K562 (cell line): ENCODE results near the gene DEGS2. TPM values are rescaled to one million over a fixed set of nuclear protein-coding genes. Genes with fewer than 3 reads are reported as not detected.

Source experiments
- CBX5 ChIP-seq: IDR thresholded peaks from 2 replicates; pipeline ENCODE4 v1.6.1; 2014; ENCODE audit warnings: low read depth, borderline replicate concordance
- ETS2 ChIP-seq: IDR thresholded peaks from 2 replicates; pipeline ENCODE4 v1.6.1; 2016; ENCODE audit warnings: borderline replicate concordance, missing genetic modification characterization, mild to moderate bottlenecking, moderate library complexity, missing compliant biosample characterization; ENCODE audit not compliant: poor library complexity, severe bottlenecking
- FOXA1 ChIP-seq: fragments of 450-650 bp; IDR thresholded peaks from 2 replicates; pipeline ENCODE4 v1.6.1; 2016; ENCODE audit warnings: mild to moderate bottlenecking, borderline replicate concordance
- FOXK2 ChIP-seq, 2 experiments: fragments of 450-650 bp; IDR thresholded peaks in 1 of 2; conservative IDR thresholded peaks in 1 of 2; 2 replicates each; pipeline ENCODE4 v1.6.1; 2016; ENCODE audit warnings: low read depth in 2 of 2, mild to moderate bottlenecking in 1 of 2
- GTF2A2 ChIP-seq: IDR thresholded peaks from 2 replicates; pipeline ENCODE4 v1.6.1; 2016; ENCODE audit warnings: mild to moderate bottlenecking, missing genetic modification characterization, missing compliant biosample characterization
- JUN ChIP-seq, 2 experiments: sonication (generic) in 1 of 2; formaldehyde crosslinking in 1 of 2; IDR thresholded peaks; 2 replicates each; pipeline versions ENCODE4 v1.6.1 to v1.8.0; 2012 to 2022; ENCODE audit warnings: borderline replicate concordance in 2 of 2, mild to moderate bottlenecking in 2 of 2, improper control_type of control experiment in 1 of 2, low read depth in 1 of 2, low read length in 1 of 2, missing genetic modification reagents in 1 of 2
- RUNX1 ChIP-seq: sonication (generic); IDR thresholded peaks from 2 replicates; pipeline ENCODE4 v1.6.1; 2016; ENCODE audit warnings: antibody characterized with exemption, low read depth
- SMAD3 ChIP-seq: fragments of 450-650 bp; formaldehyde crosslinking; conservative IDR thresholded peaks from 2 replicates; pipeline ENCODE4 v1.4.0; 2020; ENCODE audit warnings: mild to moderate bottlenecking
- SMARCE1 ChIP-seq: fragments of 450-650 bp; IDR thresholded peaks from 2 replicates; pipeline ENCODE4 v1.7.1; 2016; ENCODE audit warnings: mild to moderate bottlenecking
- TRIM28 ChIP-seq: fragments of 450-650 bp; IDR thresholded peaks from 2 replicates; pipeline ENCODE4 v1.6.1; 2017
- ZNF134 ChIP-seq: fragments of 250-450 bp; sonication (Bioruptor Pico); conservative IDR thresholded peaks from 2 replicates; pipeline ENCODE4 v1.4.0; 2020
- ZNF589 ChIP-seq: fragments of 200-800 bp; sonication (Bioruptor generic); IDR thresholded peaks from 2 replicates; pipeline ENCODE4 v1.6.1; 2016; ENCODE audit warnings: low read depth, missing genetic modification characterization, missing compliant biosample characterization
- polyA plus RNA-seq, 8 experiments: library from polyadenylated mRNA; depleted of rRNA in 4 of 8; stranded (reverse) in 5 of 8; unstranded in 3 of 8; fragments of >200 nt; fragmentation: Nextera tagmentation in 2 of 8; fragmentation: Illumina TruSeq in 1 of 8; extraction: Ambion mirVana in 2 of 8; extraction: Trizol in 1 of 8; gene quantifications; 2 replicates each; pipeline versions ENCODE4 v1.2.1 to v1.2.3, GENCODE V29; 2011 to 2014; ENCODE audit warnings: inconsistent platforms in 1 of 8, missing spikeins in 1 of 8
- total RNA-seq, 7 experiments: library from RNA; depleted of rRNA in 6 of 7; stranded (reverse); fragments of >200 nt in 6 of 7; fragmentation: Illumina TruSeq in 2 of 7; extraction: Trizol in 2 of 7; gene quantifications; 2 replicates each; pipeline versions ENCODE4 v1.2.1 to v1.2.3, GENCODE V29; 2011 to 2021; ENCODE audit warnings: low replicate concordance in 1 of 7
- TF ChIP-seq, protein P1 (sequence below): sonication (generic); formaldehyde crosslinking; IDR thresholded peaks from 2 replicates; pipeline ENCODE4 v1.8.1; 2023; ENCODE audit warnings: mild to moderate bottlenecking, missing genetic modification reagents
- TF ChIP-seq, protein P2 (sequence below): sonication (generic); formaldehyde crosslinking; IDR thresholded peaks from 2 replicates; pipeline ENCODE4 v1.8.0; 2022; ENCODE audit warnings: mild to moderate bottlenecking, missing genetic modification reagents
- TF ChIP-seq, protein P3 (sequence below): fragments of 450-650 bp; IDR thresholded peaks from 2 replicates; pipeline ENCODE4 v1.6.1; 2016; ENCODE audit warnings: mild to moderate bottlenecking

The DEGS2 gene
- total and polyA plus RNA-seq, 9 of the 15 experiments (the other 6 are each of a cell fraction or from before 2014, with no cell fraction given), result 0.22 to 2.9 (median 0.70) TPM

DNA sequence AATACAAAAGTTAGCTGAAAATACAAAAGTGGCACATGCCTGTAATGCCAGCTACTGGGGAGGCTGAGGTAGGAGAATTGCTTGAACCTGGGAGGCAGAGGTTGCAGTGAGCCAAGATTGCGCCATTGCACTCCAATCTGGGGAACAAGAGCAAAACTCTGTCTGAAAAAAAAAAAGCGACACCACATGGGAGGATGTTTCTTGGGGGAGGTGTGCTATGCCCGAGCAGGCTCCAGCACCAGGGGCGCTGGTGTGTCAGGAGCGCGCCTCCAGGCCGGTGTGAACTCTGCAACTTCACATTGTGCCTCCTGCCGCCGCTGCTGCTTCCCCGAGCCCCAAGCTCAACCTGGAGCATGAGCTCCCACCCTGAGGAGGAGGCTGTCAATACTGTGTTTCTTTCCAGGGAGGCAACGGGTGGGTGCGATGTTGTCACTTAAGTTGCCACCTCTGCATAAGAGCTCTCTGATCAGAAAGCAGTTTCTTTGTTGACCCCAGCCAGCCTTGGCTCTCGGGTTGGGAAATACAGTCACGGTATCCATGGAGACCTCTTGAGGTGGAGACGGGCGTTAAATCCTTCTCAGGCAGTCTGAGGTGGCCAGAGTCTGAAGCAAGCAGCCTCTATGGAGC is 18.9 kb downstream of the DEGS2 start (continued):
- TF ChIP-seq, protein P1, sequence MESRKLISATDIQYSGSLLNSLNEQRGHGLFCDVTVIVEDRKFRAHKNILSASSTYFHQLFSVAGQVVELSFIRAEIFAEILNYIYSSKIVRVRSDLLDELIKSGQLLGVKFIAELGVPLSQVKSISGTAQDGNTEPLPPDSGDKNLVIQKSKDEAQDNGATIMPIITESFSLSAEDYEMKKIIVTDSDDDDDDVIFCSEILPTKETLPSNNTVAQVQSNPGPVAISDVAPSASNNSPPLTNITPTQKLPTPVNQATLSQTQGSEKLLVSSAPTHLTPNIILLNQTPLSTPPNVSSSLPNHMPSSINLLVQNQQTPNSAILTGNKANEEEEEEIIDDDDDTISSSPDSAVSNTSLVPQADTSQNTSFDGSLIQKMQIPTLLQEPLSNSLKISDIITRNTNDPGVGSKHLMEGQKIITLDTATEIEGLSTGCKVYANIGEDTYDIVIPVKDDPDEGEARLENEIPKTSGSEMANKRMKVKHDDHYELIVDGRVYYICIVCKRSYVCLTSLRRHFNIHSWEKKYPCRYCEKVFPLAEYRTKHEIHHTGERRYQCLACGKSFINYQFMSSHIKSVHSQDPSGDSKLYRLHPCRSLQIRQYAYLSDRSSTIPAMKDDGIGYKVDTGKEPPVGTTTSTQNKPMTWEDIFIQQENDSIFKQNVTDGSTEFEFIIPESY (CRISPR knock-in tag), result no peak
- TF ChIP-seq, protein P2, sequence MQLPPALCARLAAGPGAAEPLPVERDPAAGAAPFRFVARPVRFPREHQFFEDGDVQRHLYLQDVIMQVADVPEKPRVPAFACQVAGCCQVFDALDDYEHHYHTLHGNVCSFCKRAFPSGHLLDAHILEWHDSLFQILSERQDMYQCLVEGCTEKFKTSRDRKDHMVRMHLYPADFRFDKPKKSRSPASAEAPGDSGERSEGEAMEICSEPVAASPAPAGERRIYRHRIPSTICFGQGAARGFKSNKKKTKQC (CRISPR knock-in tag), result no peak
- TF ChIP-seq TRIM28 (peak; percentile 23; the same call in 1 of the 2 replicates), JUN (IDR thresholded peaks at IDR 0.05; ENCODE audit: borderline replicate concordance, low read depth, low read length) (0 out of 2 replicates have a peak, but pooled peaks have one; percentile 29), JUN (CRISPR knock-in tag; IDR thresholded peaks at IDR 0.05; ENCODE audit: borderline replicate concordance) (no peak), ZNF589 (CRISPR knock-in tag) (no peak), SMARCE1 (no peak), FOXA1 (no peak), ZNF134 (CRISPR knock-in tag) (no peak), FOXK2 (conservative IDR thresholded peaks at IDR 0.05 in 1 of 2, IDR thresholded peaks at IDR 0.05 in 1 of 2; ENCODE audit: low read depth in 2 of 2) (peak in 1 of 2 experiments; percentile 59; a peak in 2 of 4 replicates), GTF2A2 (tag) (no peak), ETS2 (tag) (no peak), SMAD3 (CRISPR knock-in tag) (no peak), CBX5 (no peak), RUNX1 (no peak)
- TF ChIP-seq, protein P3, sequence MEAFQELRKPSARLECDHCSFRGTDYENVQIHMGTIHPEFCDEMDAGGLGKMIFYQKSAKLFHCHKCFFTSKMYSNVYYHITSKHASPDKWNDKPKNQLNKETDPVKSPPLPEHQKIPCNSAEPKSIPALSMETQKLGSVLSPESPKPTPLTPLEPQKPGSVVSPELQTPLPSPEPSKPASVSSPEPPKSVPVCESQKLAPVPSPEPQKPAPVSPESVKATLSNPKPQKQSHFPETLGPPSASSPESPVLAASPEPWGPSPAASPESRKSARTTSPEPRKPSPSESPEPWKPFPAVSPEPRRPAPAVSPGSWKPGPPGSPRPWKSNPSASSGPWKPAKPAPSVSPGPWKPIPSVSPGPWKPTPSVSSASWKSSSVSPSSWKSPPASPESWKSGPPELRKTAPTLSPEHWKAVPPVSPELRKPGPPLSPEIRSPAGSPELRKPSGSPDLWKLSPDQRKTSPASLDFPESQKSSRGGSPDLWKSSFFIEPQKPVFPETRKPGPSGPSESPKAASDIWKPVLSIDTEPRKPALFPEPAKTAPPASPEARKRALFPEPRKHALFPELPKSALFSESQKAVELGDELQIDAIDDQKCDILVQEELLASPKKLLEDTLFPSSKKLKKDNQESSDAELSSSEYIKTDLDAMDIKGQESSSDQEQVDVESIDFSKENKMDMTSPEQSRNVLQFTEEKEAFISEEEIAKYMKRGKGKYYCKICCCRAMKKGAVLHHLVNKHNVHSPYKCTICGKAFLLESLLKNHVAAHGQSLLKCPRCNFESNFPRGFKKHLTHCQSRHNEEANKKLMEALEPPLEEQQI, result no peak
